Esophagus muscularis mucosa (tissue), 4 donors: ENCODE data around the gene ZRSR2. TPM values are rescaled to one million over a fixed set of nuclear protein-coding genes. Genes with fewer than 3 reads are reported as not detected.
"Not testable (repeated sequence)": the region's sequence is repeated elsewhere in the genome, so short reads cannot be mapped to it uniquely, and the experiment has no call there.

Experiments used
- DNase-seq: peaks from one replicate; pipeline ENCODE4 v3.0.0-alpha.2; 2017; ENCODE audit errors: extremely low spot score
- H3K27ac ChIP-seq, 4 donors: fragments of 200-600 bp; sonication (generic); replicated peaks in 1 of 4; 1 replicate in 3 of 4; 2 replicates in 1 of 4; pipeline ENCODE4 v1.5.1; 2016 to 2019; ENCODE audit warnings: mild to moderate bottlenecking in 1 of 4
- H3K27me3 ChIP-seq, 4 donors: fragments of 200-600 bp; sonication (generic); one replicate each; pipeline versions ENCODE4 v1.5.1 to v1.6.0; 2016 to 2019
- H3K36me3 ChIP-seq, 4 donors: fragments of 200-600 bp; sonication (generic); one replicate each; pipeline ENCODE4 v1.5.1; 2016 to 2019
- H3K4me1 ChIP-seq, 4 donors: fragments of 200-600 bp; sonication (generic); one replicate each; pipeline ENCODE4 v1.5.1; 2016 to 2019
- H3K4me3 ChIP-seq, 4 donors: fragments of 200-600 bp; sonication (generic); 1 replicate in 2 of 4; 2 replicates in 2 of 4; pipeline ENCODE4 v1.5.1; 2016 to 2019; ENCODE audit warnings: mild to moderate bottlenecking in 4 of 4, moderate library complexity in 1 of 4
- H3K9me3 ChIP-seq, 4 donors: fragments of 200-600 bp; sonication (generic); 1 replicate in 3 of 4; 2 replicates in 1 of 4; pipeline ENCODE4 v1.5.1; 2016 to 2019
- CTCF ChIP-seq, 3 experiments: fragments of 200-600 bp in 2 of 3; fragments of 450-650 bp in 1 of 3; sonication (generic) in 2 of 3; IDR thresholded peaks; one replicate each; pipeline ENCODE4 v1.5.1; 2017 to 2019; ENCODE audit warnings: antibody characterized with exemption in 3 of 3, mild to moderate bottlenecking in 2 of 3, moderate library complexity in 1 of 3
- EP300 ChIP-seq: sonication (generic); formaldehyde crosslinking; IDR thresholded peaks from one replicate; pipeline ENCODE4 v1.6.1; 2017; ENCODE audit warnings: antibody characterized with exemption
- POLR2A ChIP-seq: fragments of 450-650 bp; IDR thresholded peaks from one replicate; pipeline ENCODE4 v1.6.1; 2017; ENCODE audit warnings: antibody characterized with exemption, moderate library complexity, mild to moderate bottlenecking, low read depth
- POLR2AphosphoS5 ChIP-seq, 2 donors: sonication (generic); formaldehyde crosslinking; IDR thresholded peaks; one replicate each; pipeline ENCODE4 v1.6.1; 2017; ENCODE audit warnings: antibody characterized with exemption in 2 of 2
- WGBS: methylation state at CpG from one replicate; pipeline ENCODE4 v1.1.5; 2018; 5-methylcytosine and 5-hydroxymethylcytosine counted together
- intact Hi-C: fragments of 100-400 bp; cut with DNase I; formaldehyde crosslinking; loops from one replicate; pipeline ENCODE4 v1.15.1; 2023
- total RNA-seq, 4 donors: library from RNA; depleted of rRNA; stranded (reverse); fragments of >200 nt; gene quantifications; one replicate each; pipeline versions ENCODE4 v1.1.0 to v1.2.1, GENCODE V29; 2016

The ZRSR2 gene
- total RNA-seq, 4 donors from 2014 or later: 7.0 to 12.4 (median 9.0) TPM

- H3K4me3 ChIP-seq: peak overlapping the region in 1 of 4 donors; percentile 5
- peak overlapping the region; percentile 64 to 73 (median 69) for H3K27ac ChIP-seq
- peaks cover 18 to 34% (median 29%) of the 10 kb centered on the region in 4 donors for H3K4me1 ChIP-seq
- intact Hi-C loops: no loop called here
- no peaks in the 10 kb centered on the region for H3K36me3 ChIP-seq
- WGBS: 24% methylated on average over 4 of the region's 4 CpGs
- no peaks in the 10 kb centered on the region for H3K27me3 ChIP-seq
- TF ChIP-seq POLR2A (no peak), CTCF (IDR thresholded peaks at IDR 0.05) (no peak), POLR2AphosphoS5 (IDR thresholded peaks at IDR 0.05) (no peak)
- H3K9me3 ChIP-seq: no peaks in the 10 kb centered on the region
- DNase-seq: no peak
These were observed 39.0 kb upstream of the ZRSR2 start for GRCh38 chrX:15751155-15751819.

GRCh38 chrX:15755091-15755490 lies 35.2 kb upstream of the ZRSR2 start:
- intact Hi-C loops: no loop called here
- no peak overlapping the region for H3K4me3 ChIP-seq
- no peaks in the 10 kb centered on the region for H3K27me3 ChIP-seq
- no peak overlapping the region for H3K27ac ChIP-seq
- peaks cover 13 to 22% (median 21%) of the 10 kb centered on the region in 4 donors for H3K4me1 ChIP-seq
- no peak for TF ChIP-seq CTCF (IDR thresholded peaks at IDR 0.05)
- no peak for TF ChIP-seq POLR2AphosphoS5 (IDR thresholded peaks at IDR 0.05)
- no peak for DNase-seq
- no peaks in the 10 kb centered on the region for H3K36me3 ChIP-seq
- WGBS: 96% methylated on average over 2 of the region's 2 CpGs
- H3K9me3 ChIP-seq: no peaks in the 10 kb centered on the region

- no peak overlapping the region for H3K4me3 ChIP-seq
- WGBS: 80% methylated on average over 4 of the region's 4 CpGs
- no peaks in the 10 kb centered on the region for H3K27me3 ChIP-seq
- H3K4me1 ChIP-seq: no peaks in the 10 kb centered on the region
- H3K9me3 ChIP-seq: no peaks in the 10 kb centered on the region
- no peak for TF ChIP-seq CTCF (IDR thresholded peaks at IDR 0.05)
- DNase-seq: no peak
- H3K27ac ChIP-seq: no peak overlapping the region
- intact Hi-C loops: no loop called here
- H3K36me3 ChIP-seq: no peaks in the 10 kb centered on the region
These were observed 32.1 kb upstream of the ZRSR2 start for GRCh38 chrX:15758140-15758539.

- H3K9me3 ChIP-seq, H3K36me3 ChIP-seq, H3K4me3 ChIP-seq, intact Hi-C loops, DNase-seq, H3K27ac ChIP-seq, H3K4me1 ChIP-seq, H3K27me3 ChIP-seq: not testable (repeated sequence)
- WGBS: 95% methylated on average over 6 of the region's 6 CpGs
These were observed 30.4 kb upstream of the ZRSR2 start for GRCh38 chrX:15759886-15760285.

GRCh38 chrX:15761564-15762191 lies 28.6 kb upstream of the ZRSR2 start:
- TF ChIP-seq EP300 (no peak), POLR2A (no peak), POLR2AphosphoS5 (IDR thresholded peaks at IDR 0.05) (no peak), CTCF (IDR thresholded peaks at IDR 0.05) (peak; percentile 56 to 67 (median 58))
- intact Hi-C loops: no loop called here
- Histone ChIP-seq H3K36me3 (no peaks in the 10 kb centered on the region), H3K27ac (no peak overlapping the region), H3K4me3 (no peak overlapping the region), H3K9me3 (no peaks in the 10 kb centered on the region), H3K4me1 (no peaks in the 10 kb centered on the region), H3K27me3 (no peaks in the 10 kb centered on the region)
- DNase-seq: no peak
- 80% methylated on average over 8 of the region's 8 CpGs for WGBS
